HEK293 (cell line): ENCODE results near the gene SPEM2.

ENCODE experiments used
- CTCF ChIA-PET: fragments of 350-600 bp; formaldehyde crosslinking; extraction: SDS; loops from one replicate; lab custom pipeline; 2021; ENCODE audit warnings: antibody characterized with exemption; lab: Yijun Ruan, JAX
- POLR2A ChIA-PET: fragments of 300-600 bp; formaldehyde crosslinking; extraction: SDS; loops from one replicate; lab custom pipeline; 2020; ENCODE audit warnings: antibody characterized with exemption, inconsistent platforms; lab: Yijun Ruan, JAX
- H3K27ac ChIP-seq: fragments of 200-500 bp; sonication (Bioruptor generic); 2 replicates; pipeline ENCODE4 v1.5.1; 2014; ENCODE audit warnings: low read depth, low read length, control low read depth, inconsistent platforms; ENCODE audit errors: extremely low read depth
- H3K36me3 ChIP-seq, 2 experiments: fragments of 200-500 bp in 1 of 2; sonication (Bioruptor generic) in 1 of 2; 1 replicate in 1 of 2; 2 replicates in 1 of 2; pipeline ENCODE4 v1.5.1; 2014 to 2017; ENCODE audit warnings: inconsistent platforms in 2 of 2, low read length in 2 of 2; ENCODE audit not compliant: control insufficient read depth in 2 of 2, insufficient read depth in 1 of 2
- H3K4me1 ChIP-seq: fragments of 200-500 bp; sonication (Bioruptor generic); 2 replicates; pipeline ENCODE4 v1.5.1; 2014; ENCODE audit warnings: mild to moderate bottlenecking, low read length, inconsistent platforms; ENCODE audit not compliant: control insufficient read depth, insufficient read depth
- H3K4me3 ChIP-seq: 2 replicates; pipeline ENCODE4 v1.5.1; 2011; ENCODE audit warnings: low read depth, mild to moderate bottlenecking, control low read depth, low read length, moderate library complexity
- H3K9me3 ChIP-seq: fragments of 200-500 bp; sonication (Bioruptor generic); 2 replicates; pipeline ENCODE4 v1.5.1; 2014; ENCODE audit warnings: low read depth, low read length, inconsistent platforms; ENCODE audit not compliant: control insufficient read depth, insufficient read depth
- GFI1B ChIP-seq: fragments of 450-650 bp; formaldehyde crosslinking; IDR thresholded peaks from 2 replicates; pipeline ENCODE4 v1.5.1; 2016; ENCODE audit warnings: missing biosample characterization, missing genetic modification characterization
- GLI2 ChIP-seq: fragments of 450-650 bp; formaldehyde crosslinking; IDR thresholded peaks from 2 replicates; pipeline ENCODE4; 2017; ENCODE audit warnings: missing biosample characterization, missing genetic modification characterization, low read depth, borderline replicate concordance
- GLI4 ChIP-seq: fragments of 450-650 bp; formaldehyde crosslinking; IDR thresholded peaks from 2 replicates; pipeline ENCODE4 v1.5.1; 2016; ENCODE audit warnings: missing biosample characterization, missing genetic modification characterization
- IKZF3 ChIP-seq: fragments of 450-650 bp; IDR thresholded peaks from 2 replicates; pipeline ENCODE4 v1.5.0; 2018; ENCODE audit warnings: missing biosample characterization, mild to moderate bottlenecking, missing genetic modification characterization, moderate library complexity
- SCRT1 ChIP-seq: fragments of 450-650 bp; formaldehyde crosslinking; IDR thresholded peaks from 2 replicates; pipeline ENCODE4 v1.5.1; 2016; ENCODE audit warnings: missing biosample characterization, missing genetic modification characterization, borderline replicate concordance
- TRIM28 ChIP-seq: IDR thresholded peaks from 2 replicates; pipeline ENCODE4 v1.6.1; 2011; ENCODE audit warnings: low read length, control low read depth, borderline replicate concordance
- WT1 ChIP-seq: fragments of 450-650 bp; formaldehyde crosslinking; IDR thresholded peaks from 2 replicates; pipeline ENCODE4 v1.5.1; 2016; ENCODE audit warnings: missing biosample characterization, missing genetic modification characterization
- ZBTB20 ChIP-seq: fragments of 450-650 bp; formaldehyde crosslinking; IDR thresholded peaks from 2 replicates; pipeline ENCODE4 v1.5.1; 2016; ENCODE audit warnings: missing biosample characterization, missing genetic modification characterization
- ZFP3 ChIP-seq: fragments of 450-650 bp; formaldehyde crosslinking; IDR thresholded peaks from 2 replicates; pipeline ENCODE4 v1.5.1; 2016; ENCODE audit warnings: low read depth, missing biosample characterization, missing genetic modification characterization
- ZNF133 ChIP-seq: fragments of 450-650 bp; formaldehyde crosslinking; IDR thresholded peaks from 2 replicates; pipeline ENCODE4 v1.5.1; 2016; ENCODE audit warnings: missing biosample characterization, missing genetic modification characterization
- ZNF202 ChIP-seq: fragments of 450-650 bp; formaldehyde crosslinking; IDR thresholded peaks from 2 replicates; pipeline ENCODE4 v1.5.1; 2016; ENCODE audit warnings: missing biosample characterization, missing genetic modification characterization, borderline replicate concordance
- ZNF23 ChIP-seq: fragments of 450-650 bp; formaldehyde crosslinking; IDR thresholded peaks from 2 replicates; pipeline ENCODE4 v1.5.1; 2016; ENCODE audit warnings: missing biosample characterization, missing genetic modification characterization, borderline replicate concordance
- ZNF266 ChIP-seq: fragments of 450-650 bp; formaldehyde crosslinking; IDR thresholded peaks from 2 replicates; pipeline ENCODE4 v1.5.1; 2016; ENCODE audit warnings: missing biosample characterization, missing genetic modification characterization, low read depth
- ZNF391 ChIP-seq: fragments of 450-650 bp; formaldehyde crosslinking; IDR thresholded peaks from 2 replicates; pipeline ENCODE4 v1.5.1; 2016; ENCODE audit warnings: low read depth, missing biosample characterization, missing genetic modification characterization, borderline replicate concordance
- ZNF529 ChIP-seq: fragments of 450-650 bp; formaldehyde crosslinking; IDR thresholded peaks from 2 replicates; pipeline ENCODE4 v1.5.1; 2017; ENCODE audit warnings: missing genetic modification characterization, missing biosample characterization; ENCODE audit not compliant: insufficient replicate concordance
- ZNF530 ChIP-seq: fragments of 450-650 bp; formaldehyde crosslinking; IDR thresholded peaks from 2 replicates; pipeline ENCODE4 v1.5.1; 2016; ENCODE audit warnings: low read depth, missing biosample characterization, missing genetic modification characterization
- ZNF549 ChIP-seq: fragments of 450-650 bp; IDR thresholded peaks from 2 replicates; pipeline ENCODE4 v1.5.1; 2018; ENCODE audit warnings: missing biosample characterization, missing genetic modification characterization, mild to moderate bottlenecking, inconsistent platforms, moderate library complexity
- ZNF600 ChIP-seq: fragments of 450-650 bp; formaldehyde crosslinking; IDR thresholded peaks from 2 replicates; pipeline ENCODE4 v1.5.1; 2016; ENCODE audit warnings: missing biosample characterization, missing genetic modification characterization
- ZNF701 ChIP-seq: fragments of 450-650 bp; formaldehyde crosslinking; IDR thresholded peaks from 2 replicates; pipeline ENCODE4 v1.5.1; 2016; ENCODE audit warnings: missing biosample characterization, missing genetic modification characterization
- ZNF747 ChIP-seq: fragments of 450-650 bp; formaldehyde crosslinking; IDR thresholded peaks from 2 replicates; pipeline ENCODE4 v1.5.1; 2016; ENCODE audit warnings: missing biosample characterization, missing genetic modification characterization
- ZNF791 ChIP-seq: fragments of 450-650 bp; formaldehyde crosslinking; IDR thresholded peaks from 2 replicates; pipeline ENCODE4 v1.5.1; 2016; ENCODE audit warnings: missing biosample characterization, missing genetic modification characterization
- ZSCAN16 ChIP-seq: fragments of 450-650 bp; formaldehyde crosslinking; IDR thresholded peaks from 2 replicates; pipeline ENCODE4 v1.5.1; 2016; ENCODE audit warnings: missing biosample characterization, missing genetic modification characterization
- TF ChIP-seq, protein P1 (sequence below): fragments of 450-650 bp; formaldehyde crosslinking; IDR thresholded peaks from 2 replicates; pipeline ENCODE4 v1.5.1; 2016; ENCODE audit warnings: missing biosample characterization, missing genetic modification characterization
- TF ChIP-seq, protein P2 (sequence below): IDR thresholded peaks from 2 replicates; pipeline ENCODE4 v1.6.1; 2011; ENCODE audit warnings: mild to moderate bottlenecking, low read depth, low read length, borderline replicate concordance
- TF ChIP-seq, protein P3 (sequence below): fragments of 450-650 bp; formaldehyde crosslinking; IDR thresholded peaks from 2 replicates; pipeline ENCODE4 v1.5.1; 2017; ENCODE audit warnings: missing biosample characterization, mild to moderate bottlenecking, missing genetic modification characterization, moderate library complexity
- TF ChIP-seq, protein P4 (sequence below): fragments of 450-650 bp; formaldehyde crosslinking; IDR thresholded peaks from 2 replicates; pipeline ENCODE4 v1.5.0; 2017; ENCODE audit warnings: missing biosample characterization, missing genetic modification characterization, borderline replicate concordance

SPEM2 gene

DNA sequence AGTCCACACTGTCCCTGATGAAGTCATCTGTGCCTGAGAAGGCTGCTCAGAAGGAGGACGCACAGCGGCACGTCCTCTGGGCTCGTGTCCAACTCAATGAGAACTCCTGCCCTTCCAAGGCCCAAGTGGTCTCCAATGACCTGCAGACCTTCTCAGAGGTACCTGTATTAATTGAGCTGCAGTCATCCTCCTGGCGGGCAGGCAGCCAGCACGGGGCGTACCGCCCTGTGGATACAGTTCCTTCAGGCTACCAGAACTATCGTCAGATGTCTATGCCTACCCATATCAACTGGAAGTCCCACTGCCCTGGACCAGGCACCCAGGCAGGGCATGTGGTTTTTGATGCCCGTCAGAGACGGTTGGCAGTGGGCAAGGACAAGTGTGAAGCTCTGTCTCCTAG, 6.9 kb downstream of the SPEM2 start:
- no peak overlapping the region for H3K27ac ChIP-seq
- no peak overlapping the region for H3K4me3 ChIP-seq
- no peak for TF ChIP-seq GLI4 (tag by site-specific recombination)
- TF ChIP-seq ZNF747 (tag by site-specific recombination): no peak
- TF ChIP-seq TRIM28: no peak
- TF ChIP-seq, all 188 proteins: peak for 0
- ChIA-PET POLR2A (interaction anchor here (0.9 to 1.0 kb wide), 2 partner anchors 12 to 28 kb away, joined by 3 read pairs; partner anchors contain the start of genes CHRNB1 and TMEM256), CTCF (interaction anchor here (0.8 to 1.1 kb wide), 2 partner anchors 30 to 76 kb away, joined by 3 to 6 read pairs; no protein-coding TSS in a partner anchor)
- H3K9me3 ChIP-seq: no peaks in the 10 kb centered on the region
- H3K36me3 ChIP-seq: no peaks in the 10 kb centered on the region
- H3K4me1 ChIP-seq: peaks cover 9% of the 10 kb centered on the region

DNA sequence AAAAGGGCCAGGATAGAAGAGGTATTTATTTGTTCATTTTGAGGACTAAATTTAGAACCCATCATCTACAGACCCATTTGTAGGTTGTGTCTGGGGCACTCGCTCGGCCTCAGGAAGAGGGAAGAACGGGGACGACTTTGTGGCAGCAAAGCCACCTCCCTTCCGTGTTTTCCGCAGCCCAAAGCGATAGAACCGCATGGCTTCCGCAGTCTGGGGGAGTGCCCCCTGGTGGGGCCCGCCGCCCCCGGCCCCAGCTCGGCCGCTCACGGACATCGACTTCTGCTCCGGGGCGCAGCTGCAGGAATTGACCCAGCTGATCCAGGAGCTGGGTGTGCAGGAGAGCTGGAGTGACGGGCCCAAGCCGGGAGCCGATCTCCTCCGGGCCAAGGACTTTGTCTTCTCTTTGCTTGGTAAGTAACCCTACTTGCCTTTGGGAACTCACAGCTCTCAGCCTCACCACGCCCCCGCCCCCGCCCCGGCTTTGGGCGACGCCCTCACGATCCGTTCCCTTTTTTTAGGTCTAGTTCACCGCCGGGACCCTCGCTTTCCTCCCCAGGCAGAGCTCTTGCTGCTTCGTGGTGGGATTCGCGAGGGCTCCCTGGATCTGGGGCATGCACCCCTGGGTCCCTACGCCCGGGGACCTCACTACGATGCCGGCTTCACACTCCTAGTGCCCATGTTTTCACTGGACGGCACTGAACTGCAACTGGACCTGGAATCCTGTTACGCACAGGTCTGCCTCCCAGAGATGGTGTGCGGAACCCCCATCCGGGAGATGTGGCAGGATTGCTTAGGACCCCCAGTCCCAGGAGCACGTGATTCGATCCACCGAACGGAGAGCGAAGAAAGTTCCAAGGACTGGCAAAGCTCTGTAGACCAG, 10.5 kb downstream of the SPEM2 start:
- ChIA-PET POLR2A (interaction anchor here (0.6 to 3.5 kb wide), 19 partner anchors 8 to 251 kb away, joined by 3 to 45 read pairs (median 4); partner anchors contain the start of genes CHRNB1, GABARAP, MPDU1 and NEURL4), CTCF (interaction anchor here (0.6 to 3.9 kb wide), 25 partner anchors 8 to 155 kb away, joined by 3 to 37 read pairs (median 4); partner anchors contain the start of genes CHRNB1, NEURL4, PLSCR3 and SLC2A4)
- H3K4me1 ChIP-seq: peaks cover 18% of the 10 kb centered on the region
- no peaks in the 10 kb centered on the region for H3K9me3 ChIP-seq
- no peaks in the 10 kb centered on the region for H3K36me3 ChIP-seq
- H3K4me3 ChIP-seq: peak overlapping the region; percentile 50
- peak overlapping the region; percentile 19; the same call in 1 of the 2 replicates for H3K27ac ChIP-seq
- TF ChIP-seq IKZF3 (no peak), ZNF701 (tag by site-specific recombination) (no peak), ZNF530 (no peak), ZBTB20 (no peak), ZNF529 (tag by site-specific recombination) (no peak), ZNF391 (tag by site-specific recombination) (no peak), ZNF600 (tag by site-specific recombination) (no peak), ZNF266 (no peak), ZSCAN16 (tag by site-specific recombination) (no peak), ZNF133 (tag by site-specific recombination) (no peak), ZNF202 (tag by site-specific recombination) (no peak), ZNF791 (tag by site-specific recombination) (no peak), GLI2 (tag by site-specific recombination) (no peak), ZNF23 (tag by site-specific recombination) (no peak), SCRT1 (tag by site-specific recombination) (no peak), ZNF549 (tag by site-specific recombination) (no peak), GFI1B (tag by site-specific recombination) (no peak), ZFP3 (tag by site-specific recombination) (no peak), WT1 (tag by site-specific recombination) (no peak; the same call in 1 of the 2 replicates)
- TF ChIP-seq, protein P1, sequence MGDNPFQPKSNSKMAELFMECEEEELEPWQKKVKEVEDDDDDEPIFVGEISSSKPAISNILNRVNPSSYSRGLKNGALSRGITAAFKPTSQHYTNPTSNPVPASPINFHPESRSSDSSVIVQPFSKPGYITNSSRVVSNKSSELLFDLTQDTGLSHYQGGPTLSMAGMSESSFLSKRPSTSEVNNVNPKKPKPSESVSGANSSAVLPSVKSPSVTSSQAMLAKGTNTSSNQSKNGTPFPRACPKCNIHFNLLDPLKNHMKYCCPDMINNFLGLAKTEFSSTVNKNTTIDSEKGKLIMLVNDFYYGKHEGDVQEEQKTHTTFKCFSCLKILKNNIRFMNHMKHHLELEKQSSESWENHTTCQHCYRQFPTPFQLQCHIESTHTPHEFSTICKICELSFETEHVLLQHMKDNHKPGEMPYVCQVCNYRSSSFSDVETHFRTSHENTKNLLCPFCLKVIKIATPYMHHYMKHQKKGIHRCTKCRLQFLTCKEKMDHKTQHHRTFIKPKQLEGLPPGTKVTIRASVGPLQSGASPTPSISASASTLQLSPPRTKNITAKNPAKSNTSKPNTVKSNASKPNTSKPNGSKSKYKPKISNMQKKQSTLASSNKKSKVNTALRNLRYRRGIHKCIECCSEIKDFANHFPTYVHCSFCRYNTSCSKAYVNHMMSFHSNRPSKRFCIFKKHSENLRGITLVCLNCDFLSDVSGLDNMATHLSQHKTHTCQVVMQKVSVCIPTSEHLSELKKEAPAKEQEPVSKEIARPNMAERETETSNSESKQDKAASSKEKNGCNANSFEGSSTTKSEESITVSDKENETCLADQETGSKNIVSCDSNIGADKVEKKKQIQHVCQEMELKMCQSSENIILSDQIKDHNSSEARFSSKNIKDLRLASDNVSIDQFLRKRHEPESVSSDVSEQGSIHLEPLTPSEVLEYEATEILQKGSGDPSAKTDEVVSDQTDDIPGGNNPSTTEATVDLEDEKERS (tag by site-specific recombination): no peak
- TF ChIP-seq, protein P2, sequence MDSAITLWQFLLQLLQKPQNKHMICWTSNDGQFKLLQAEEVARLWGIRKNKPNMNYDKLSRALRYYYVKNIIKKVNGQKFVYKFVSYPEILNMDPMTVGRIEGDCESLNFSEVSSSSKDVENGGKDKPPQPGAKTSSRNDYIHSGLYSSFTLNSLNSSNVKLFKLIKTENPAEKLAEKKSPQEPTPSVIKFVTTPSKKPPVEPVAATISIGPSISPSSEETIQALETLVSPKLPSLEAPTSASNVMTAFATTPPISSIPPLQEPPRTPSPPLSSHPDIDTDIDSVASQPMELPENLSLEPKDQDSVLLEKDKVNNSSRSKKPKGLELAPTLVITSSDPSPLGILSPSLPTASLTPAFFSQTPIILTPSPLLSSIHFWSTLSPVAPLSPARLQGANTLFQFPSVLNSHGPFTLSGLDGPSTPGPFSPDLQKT: no peak
- TF ChIP-seq, protein P3, sequence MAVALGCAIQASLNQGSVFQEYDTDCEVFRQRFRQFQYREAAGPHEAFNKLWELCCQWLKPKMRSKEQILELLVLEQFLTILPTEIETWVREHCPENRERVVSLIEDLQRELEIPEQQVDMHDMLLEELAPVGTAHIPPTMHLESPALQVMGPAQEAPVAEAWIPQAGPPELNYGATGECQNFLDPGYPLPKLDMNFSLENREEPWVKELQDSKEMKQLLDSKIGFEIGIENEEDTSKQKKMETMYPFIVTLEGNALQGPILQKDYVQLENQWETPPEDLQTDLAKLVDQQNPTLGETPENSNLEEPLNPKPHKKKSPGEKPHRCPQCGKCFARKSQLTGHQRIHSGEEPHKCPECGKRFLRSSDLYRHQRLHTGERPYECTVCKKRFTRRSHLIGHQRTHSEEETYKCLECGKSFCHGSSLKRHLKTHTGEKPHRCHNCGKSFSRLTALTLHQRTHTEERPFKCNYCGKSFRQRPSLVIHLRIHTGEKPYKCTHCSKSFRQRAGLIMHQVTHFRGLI (tag by site-specific recombination): no peak
- TF ChIP-seq, protein P4, sequence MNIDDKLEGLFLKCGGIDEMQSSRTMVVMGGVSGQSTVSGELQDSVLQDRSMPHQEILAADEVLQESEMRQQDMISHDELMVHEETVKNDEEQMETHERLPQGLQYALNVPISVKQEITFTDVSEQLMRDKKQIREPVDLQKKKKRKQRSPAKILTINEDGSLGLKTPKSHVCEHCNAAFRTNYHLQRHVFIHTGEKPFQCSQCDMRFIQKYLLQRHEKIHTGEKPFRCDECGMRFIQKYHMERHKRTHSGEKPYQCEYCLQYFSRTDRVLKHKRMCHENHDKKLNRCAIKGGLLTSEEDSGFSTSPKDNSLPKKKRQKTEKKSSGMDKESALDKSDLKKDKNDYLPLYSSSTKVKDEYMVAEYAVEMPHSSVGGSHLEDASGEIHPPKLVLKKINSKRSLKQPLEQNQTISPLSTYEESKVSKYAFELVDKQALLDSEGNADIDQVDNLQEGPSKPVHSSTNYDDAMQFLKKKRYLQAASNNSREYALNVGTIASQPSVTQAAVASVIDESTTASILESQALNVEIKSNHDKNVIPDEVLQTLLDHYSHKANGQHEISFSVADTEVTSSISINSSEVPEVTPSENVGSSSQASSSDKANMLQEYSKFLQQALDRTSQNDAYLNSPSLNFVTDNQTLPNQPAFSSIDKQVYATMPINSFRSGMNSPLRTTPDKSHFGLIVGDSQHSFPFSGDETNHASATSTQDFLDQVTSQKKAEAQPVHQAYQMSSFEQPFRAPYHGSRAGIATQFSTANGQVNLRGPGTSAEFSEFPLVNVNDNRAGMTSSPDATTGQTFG (tag by site-specific recombination): no peak
